Measurements from ENCODE around the gene CA10. TPM values are rescaled to one million over a fixed set of nuclear protein-coding genes. Genes with fewer than 3 reads are reported as not detected.

CA10 gene
- polyA plus RNA-seq, 1 donor (not counting 4 experiments of a cell fraction or from before 2014, with no cell fraction given), result 2.9 TPM

GRCh38 chr17:51913491-51914205 lies 244.9 kb downstream of the CA10 start:
- no peak overlapping the region for H3K4me3 ChIP-seq (ENCODE audit: control insufficient read depth in 2 of 3, extremely low read depth in 1 of 3, insufficient read depth in 2 of 3, low read depth in 1 of 3, low read length in 3 of 3)
- H2AFZ ChIP-seq (ENCODE audit: control insufficient read depth, low read length), result no peak overlapping the region
- H3K27ac ChIP-seq (ENCODE audit: control insufficient read depth, insufficient read depth, low read length), result no peak overlapping the region
- H3K9me1 ChIP-seq (ENCODE audit: control insufficient read depth, extremely low read depth, insufficient read depth, low read length), result no peaks in the 10 kb centered on the region
- H4K20me1 ChIP-seq (ENCODE audit: control insufficient read depth, extremely low read depth, insufficient read depth, low read length), result no peaks in the 10 kb centered on the region
- dilution Hi-C loops (cut with MboI; ENCODE audit: extremely low pct_ligation_motif_present, low sequenced_read_pairs), result no loop called here
- FAIRE-seq (no peak), DNase-seq (ENCODE audit: low read depth, low spot score) (no peak)
- no peaks in the 10 kb centered on the region for H3K27me3 ChIP-seq (ENCODE audit: control insufficient read depth, extremely low read depth, insufficient read depth, low read length)
- no peak overlapping the region for H3K4me2 ChIP-seq (ENCODE audit: control insufficient read depth, extremely low read depth, insufficient read depth, low read depth, low read length)
- no peaks in the 10 kb centered on the region for H3K4me1 ChIP-seq (ENCODE audit: control insufficient read depth, extremely low read depth, insufficient read depth, low read length)
- H3K9me3 ChIP-seq (ENCODE audit: control insufficient read depth, low read depth, low read length), result no peaks in the 10 kb centered on the region
- no peaks in the 10 kb centered on the region for H3K36me3 ChIP-seq (ENCODE audit: control insufficient read depth in 2 of 2, extremely low read depth in 1 of 2, insufficient read depth in 2 of 2, low read length in 2 of 2)
- H3K79me2 ChIP-seq (ENCODE audit: control insufficient read depth, insufficient read depth, low read length), result no peaks in the 10 kb centered on the region
- no peak overlapping the region for H3K9ac ChIP-seq (ENCODE audit: control insufficient read depth, extremely low read depth, insufficient read depth, low read length)
- TF ChIP-seq, protein P1, sequence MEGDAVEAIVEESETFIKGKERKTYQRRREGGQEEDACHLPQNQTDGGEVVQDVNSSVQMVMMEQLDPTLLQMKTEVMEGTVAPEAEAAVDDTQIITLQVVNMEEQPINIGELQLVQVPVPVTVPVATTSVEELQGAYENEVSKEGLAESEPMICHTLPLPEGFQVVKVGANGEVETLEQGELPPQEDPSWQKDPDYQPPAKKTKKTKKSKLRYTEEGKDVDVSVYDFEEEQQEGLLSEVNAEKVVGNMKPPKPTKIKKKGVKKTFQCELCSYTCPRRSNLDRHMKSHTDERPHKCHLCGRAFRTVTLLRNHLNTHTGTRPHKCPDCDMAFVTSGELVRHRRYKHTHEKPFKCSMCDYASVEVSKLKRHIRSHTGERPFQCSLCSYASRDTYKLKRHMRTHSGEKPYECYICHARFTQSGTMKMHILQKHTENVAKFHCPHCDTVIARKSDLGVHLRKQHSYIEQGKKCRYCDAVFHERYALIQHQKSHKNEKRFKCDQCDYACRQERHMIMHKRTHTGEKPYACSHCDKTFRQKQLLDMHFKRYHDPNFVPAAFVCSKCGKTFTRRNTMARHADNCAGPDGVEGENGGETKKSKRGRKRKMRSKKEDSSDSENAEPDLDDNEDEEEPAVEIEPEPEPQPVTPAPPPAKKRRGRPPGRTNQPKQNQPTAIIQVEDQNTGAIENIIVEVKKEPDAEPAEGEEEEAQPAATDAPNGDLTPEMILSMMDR (optimal IDR thresholded peaks at IDR 0.05 in 1 of 3, IDR thresholded peaks at IDR 0.05 in 1 of 3, conservative IDR thresholded peaks at IDR 0.05 in 1 of 3; ENCODE audit: extremely low read depth in 1 of 3, insufficient read depth in 2 of 3, low read length in 3 of 3), result no peak
- TF ChIP-seq EZH2 (IDR thresholded peaks at IDR 0.05; ENCODE audit: low read length), result no peak

- Histone ChIP-seq H4K20me1 (ENCODE audit: control insufficient read depth, extremely low read depth, insufficient read depth, low read length) (no peaks in the 10 kb centered on the region), H3K27ac (ENCODE audit: control insufficient read depth, insufficient read depth, low read length) (no peak overlapping the region), H3K4me3 (ENCODE audit: control insufficient read depth in 2 of 3, extremely low read depth in 1 of 3, insufficient read depth in 2 of 3, low read depth in 1 of 3, low read length in 3 of 3) (no peak overlapping the region), H3K36me3 (ENCODE audit: control insufficient read depth in 2 of 2, extremely low read depth in 1 of 2, insufficient read depth in 2 of 2, low read length in 2 of 2) (no peaks in the 10 kb centered on the region), H2AFZ (ENCODE audit: control insufficient read depth, low read length) (no peak overlapping the region), H3K27me3 (ENCODE audit: control insufficient read depth, extremely low read depth, insufficient read depth, low read length) (no peaks in the 10 kb centered on the region), H3K9me3 (ENCODE audit: control insufficient read depth, low read depth, low read length) (no peaks in the 10 kb centered on the region), H3K9ac (ENCODE audit: control insufficient read depth, extremely low read depth, insufficient read depth, low read length) (no peak overlapping the region), H3K79me2 (ENCODE audit: control insufficient read depth, insufficient read depth, low read length) (no peaks in the 10 kb centered on the region), H3K4me2 (ENCODE audit: control insufficient read depth, extremely low read depth, insufficient read depth, low read depth, low read length) (no peak overlapping the region), H3K9me1 (ENCODE audit: control insufficient read depth, extremely low read depth, insufficient read depth, low read length) (no peaks in the 10 kb centered on the region), H3K4me1 (ENCODE audit: control insufficient read depth, extremely low read depth, insufficient read depth, low read length) (no peaks in the 10 kb centered on the region)
- TF ChIP-seq, protein P1 (optimal IDR thresholded peaks at IDR 0.05 in 1 of 3, IDR thresholded peaks at IDR 0.05 in 1 of 3, conservative IDR thresholded peaks at IDR 0.05 in 1 of 3; ENCODE audit: extremely low read depth in 1 of 3, insufficient read depth in 2 of 3, low read length in 3 of 3), result no peak
- TF ChIP-seq EZH2 (IDR thresholded peaks at IDR 0.05; ENCODE audit: low read length), result no peak
- FAIRE-seq (no peak), DNase-seq (ENCODE audit: low read depth, low spot score) (no peak)
- dilution Hi-C loops (cut with MboI; ENCODE audit: extremely low pct_ligation_motif_present, low sequenced_read_pairs), result no loop called here
These were observed 245.6 kb downstream of the CA10 start for GRCh38 chr17:51912939-51913338.

Data from keratinocyte (primary cell).